Brain pericyte (primary cell): ENCODE data around the gene EZR.
"Not testable (repeated sequence)": the region's sequence is repeated elsewhere in the genome, so short reads cannot be mapped to it uniquely, and the experiment has no call there.

Source experiments
- DNase-seq: peaks from one replicate; pipeline ENCODE4 v3.0.0-alpha.2; 2012; ENCODE audit warnings: low read depth, low spot score

EZR gene

DNA sequence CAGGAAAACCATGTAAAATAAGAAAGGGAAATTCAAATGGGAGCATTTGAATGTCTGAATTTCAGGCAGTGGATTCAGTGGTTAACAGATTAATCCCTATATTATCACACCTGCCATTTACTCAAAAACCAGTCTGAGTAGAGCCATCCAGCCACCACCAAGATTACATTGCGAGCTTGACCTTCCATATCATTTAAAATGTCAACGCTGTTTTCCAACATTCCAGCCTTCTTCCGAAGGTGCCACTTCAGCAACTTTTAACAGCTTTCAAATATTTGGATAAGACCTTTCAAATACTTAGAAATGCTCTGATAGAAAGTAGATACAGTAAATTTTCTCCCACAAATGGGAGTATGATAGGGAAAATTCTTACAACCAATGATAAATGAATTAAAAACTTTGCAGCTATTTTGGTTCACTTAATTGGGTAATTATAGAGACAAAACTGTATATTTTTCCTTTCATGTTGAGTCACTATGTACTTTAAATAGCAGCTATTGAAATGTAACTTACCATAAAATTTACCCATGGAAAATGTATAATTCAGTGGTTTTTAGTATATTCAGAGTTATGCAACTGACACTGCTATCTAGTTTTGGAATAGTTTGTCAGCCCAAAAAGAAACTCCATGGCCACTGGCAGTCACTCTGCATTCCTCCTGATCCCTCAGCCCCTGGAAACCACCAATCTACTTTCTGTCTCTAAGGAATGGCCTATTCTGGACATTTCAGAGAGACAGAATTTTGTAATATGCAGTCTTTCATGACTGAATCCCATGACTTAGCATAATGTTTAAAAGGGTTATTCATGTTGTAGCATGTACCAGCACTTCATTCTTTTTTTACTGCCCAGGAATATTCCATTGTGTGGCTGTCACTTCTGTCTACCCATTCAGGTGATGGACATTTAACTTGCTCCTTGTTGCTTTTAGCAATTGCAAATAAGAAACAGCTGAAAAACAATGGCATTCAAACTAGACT lies 21.5 kb downstream of the EZR start:
- DNase-seq: no peak

DNA sequence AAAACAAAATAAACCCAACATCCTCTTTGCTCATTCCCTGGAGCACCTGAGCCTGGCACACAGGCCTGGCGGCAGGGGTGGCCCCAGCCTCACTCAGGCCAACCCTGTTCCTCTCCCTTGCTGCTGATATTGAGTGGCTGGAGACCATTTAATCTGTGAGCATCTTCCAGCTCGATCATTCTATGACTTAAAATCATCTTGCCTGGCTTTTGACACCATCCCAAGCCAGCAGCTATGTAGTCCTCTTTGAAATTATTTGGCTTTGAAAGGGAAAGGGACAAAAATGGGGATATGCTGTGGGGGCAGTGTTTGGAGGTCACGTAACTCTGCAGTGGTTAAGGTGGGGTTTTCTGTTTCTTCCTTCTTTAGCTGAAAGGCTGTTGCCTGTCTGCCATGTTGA lies 22.8 kb downstream of the EZR start:
- no peak for DNase-seq

DNA sequence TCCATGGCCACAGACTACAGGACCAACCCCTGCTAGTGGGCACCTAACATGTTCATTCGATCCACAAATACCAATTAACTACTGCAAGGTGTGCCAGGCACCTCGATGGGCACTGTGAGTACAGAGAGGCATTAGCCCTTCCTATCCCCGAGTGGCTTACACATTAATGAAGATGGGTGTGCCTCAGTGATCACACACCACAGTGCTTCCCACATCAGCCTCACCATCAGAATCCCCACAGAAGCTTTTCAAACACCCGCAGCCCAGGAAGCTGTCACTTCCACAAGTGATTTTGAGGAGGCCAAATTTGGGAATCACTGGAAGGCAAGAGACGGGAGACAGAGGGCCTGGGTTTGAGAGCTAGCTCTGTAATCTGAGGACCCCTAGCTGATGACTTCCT lies 23.7 kb downstream of the EZR start:
- DNase-seq: no peak

DNA sequence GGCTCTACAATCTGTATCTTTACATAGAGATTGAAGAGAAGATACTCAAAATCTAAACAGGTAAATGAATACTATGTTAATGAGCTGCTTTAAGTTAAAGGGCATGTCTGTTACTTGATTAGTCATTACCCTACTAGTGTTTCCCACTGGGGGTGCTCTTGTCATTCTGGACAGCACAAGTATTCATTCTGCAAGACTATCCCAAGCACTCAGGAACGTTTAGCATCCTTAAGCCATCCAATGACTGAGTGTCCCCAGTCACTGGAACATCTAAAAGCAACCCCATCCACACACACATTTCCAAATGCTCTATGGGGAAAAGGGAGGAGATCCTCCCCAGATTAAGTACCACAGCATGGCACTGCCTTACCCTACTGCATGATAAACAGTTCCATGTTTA lies 25.7 kb downstream of the EZR start:
- DNase-seq: no peak

DNA sequence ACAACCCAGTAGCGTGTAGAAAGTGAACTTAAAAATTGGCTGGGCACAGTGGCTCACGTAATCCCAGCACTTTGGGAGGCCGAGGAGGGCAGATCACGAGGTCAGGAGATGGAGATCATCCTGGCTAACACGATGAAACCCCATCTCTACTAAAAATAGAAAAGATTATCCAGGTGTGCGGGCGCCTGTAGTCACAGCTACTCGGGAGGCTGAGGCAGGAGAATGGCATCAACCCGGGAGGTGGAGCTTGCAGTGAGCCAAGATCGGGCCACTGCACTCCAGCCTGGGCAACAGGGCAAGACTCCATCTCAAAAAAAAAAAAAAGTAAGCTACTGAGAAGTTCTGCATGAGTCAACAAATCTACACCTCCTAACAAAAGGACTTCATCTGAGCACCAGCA lies 26.7 kb downstream of the EZR start:
- not testable (repeated sequence) for DNase-seq

DNA sequence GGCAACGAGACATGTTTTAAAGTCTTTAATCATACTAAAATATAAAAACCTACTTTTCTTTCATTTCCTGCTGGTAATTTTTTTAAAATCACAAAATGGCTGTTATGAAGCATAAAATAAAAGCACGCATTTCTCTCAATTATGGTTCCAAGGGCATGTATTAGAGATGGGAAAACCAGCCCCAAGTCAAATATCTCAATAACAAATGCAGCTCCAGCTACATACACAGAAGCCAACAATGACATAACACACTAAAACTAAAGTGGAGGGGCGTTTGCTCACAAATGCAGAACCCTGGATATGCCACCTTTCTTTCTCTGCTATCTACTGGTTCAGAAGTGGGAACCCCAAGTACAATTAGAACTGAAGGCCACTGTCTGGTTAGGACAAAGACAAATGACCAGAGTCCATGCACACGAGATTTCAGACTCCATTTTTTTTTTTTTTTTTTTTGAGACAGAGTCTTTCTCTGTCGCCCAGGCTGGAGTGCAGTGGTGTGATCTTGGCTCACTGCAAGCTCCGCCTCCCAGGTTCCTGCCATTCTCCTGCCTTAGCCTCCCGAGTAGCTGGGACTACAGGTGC lies 27.8 kb downstream of the EZR start:
- DNase-seq: no peak

DNA sequence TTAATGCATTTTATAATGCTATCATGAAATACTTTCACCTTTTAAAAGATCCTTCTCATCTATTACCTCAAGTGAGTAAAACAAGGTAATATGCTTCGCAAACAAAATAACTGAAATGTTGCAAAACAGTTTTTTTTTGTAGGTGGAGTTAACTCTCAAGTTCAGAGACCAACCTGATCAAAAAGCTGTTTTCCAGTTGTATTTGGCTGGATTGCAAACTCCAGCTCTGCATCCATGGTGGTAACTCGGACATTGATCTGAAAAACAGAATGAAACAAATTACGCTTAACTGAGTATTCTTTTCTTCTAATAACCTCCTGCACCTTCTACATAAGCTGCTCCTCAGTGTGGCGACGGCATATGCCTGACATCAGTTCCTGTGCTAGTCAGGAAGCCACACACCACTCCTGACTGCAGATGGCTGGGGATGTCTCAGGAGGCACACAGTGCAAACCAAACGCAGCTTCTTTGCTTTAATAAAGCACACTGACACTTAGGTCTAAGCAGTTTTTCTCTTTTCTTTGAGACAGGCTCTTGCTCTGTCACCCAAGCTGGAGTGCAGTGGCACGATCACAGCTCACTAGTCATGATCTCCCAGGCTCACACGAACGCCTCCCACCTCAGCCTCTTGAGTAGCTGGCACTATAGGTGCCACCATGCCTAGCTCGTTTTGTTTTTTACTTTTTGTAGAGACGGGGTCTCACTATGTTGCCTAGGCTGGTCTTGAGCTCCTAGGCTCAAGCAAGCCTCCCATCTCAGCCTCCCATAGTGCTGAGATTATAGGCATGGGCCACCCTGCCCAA lies 29.9 kb downstream of the EZR start:
- DNase-seq: no peak

DNA sequence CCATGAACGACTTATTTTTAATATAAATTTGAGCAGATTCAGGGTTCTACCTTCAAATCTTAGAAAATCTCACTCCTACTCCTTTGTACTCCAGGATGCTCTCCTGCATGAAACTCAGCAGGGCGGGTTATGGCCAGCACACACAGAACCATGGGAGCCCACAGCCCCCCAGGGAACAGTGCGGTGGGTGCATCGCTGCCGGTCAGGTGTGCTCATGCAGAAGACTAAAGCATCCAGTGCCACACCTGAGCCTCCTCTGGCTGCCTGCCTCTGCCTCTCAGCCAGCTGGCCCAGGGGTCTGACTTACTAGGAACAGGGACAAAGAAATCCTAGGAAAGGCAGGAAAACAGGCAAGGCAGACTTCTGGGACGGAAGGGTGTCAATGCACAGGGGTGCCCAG lies 31.8 kb downstream of the EZR start:
- DNase-seq: no peak

DNA sequence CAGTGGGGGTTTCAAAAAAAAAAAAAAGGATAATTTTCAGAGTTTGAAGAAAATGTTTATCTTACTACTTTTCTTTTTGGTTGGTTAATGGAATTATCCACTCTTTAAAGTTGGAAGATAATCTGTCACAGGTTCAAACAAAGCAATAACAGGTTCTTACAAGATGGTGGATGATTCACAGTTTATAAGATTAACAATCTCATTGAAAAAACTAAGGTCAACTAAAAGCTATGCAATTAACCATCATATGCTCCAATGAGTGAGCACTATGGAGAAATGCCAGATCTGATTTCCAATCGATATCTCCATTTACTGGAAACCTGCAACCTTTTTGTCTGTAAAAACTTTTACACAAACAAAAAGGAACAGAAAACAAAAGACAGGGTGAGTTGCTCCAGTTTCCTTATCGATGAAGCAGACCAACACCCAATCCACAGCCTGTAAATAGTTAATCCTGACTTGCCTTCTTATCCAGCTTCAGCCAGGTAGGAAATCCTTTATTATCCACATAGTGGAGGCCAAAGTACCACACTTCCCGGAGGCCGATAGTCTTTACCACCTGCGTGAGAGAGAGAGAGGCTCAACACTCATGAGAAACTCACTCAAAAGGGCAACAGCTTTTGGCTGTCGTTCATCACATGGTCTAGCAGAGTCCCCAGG lies 32.4 kb downstream of the EZR start:
- no peak for DNase-seq

DNA sequence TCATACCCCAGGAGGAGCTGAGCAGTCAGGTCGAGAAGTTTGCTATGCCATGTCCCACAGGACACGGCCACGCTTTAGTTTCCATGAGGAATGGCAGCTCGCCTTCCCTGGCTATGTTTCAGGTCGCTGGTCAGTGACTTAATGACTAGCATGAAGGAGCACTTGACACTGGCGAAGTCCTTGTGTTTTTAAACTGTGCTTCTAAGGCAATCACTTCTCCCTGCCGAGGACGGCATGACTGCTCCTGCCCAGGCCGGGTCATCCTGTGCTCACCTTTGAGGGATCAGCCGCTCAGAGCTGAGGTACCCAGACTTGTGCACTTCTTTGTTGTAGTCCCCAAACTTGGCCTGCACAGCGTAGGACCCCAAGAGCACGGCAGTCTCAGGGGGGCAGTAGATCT lies 34.1 kb downstream of the EZR start:
- DNase-seq: no peak

DNA sequence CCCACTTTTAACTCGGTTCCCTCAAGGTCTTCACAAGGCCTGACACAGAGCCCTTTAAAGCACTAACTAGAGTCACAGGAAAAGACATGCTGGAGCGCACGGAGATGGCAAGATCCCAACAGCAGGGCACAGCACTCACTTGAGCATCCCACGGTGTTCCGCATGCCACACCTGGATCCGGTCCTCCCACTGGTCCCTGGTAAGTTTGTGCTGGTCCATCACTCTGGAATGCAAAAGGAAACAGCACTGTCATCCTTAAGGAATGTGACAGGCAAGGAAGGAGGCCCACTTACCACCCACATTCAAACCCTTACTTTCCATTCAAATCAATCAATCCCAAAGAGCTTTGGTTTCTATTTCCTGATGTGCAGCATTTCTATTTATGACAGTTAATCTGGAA lies 34.7 kb downstream of the EZR start:
- no peak for DNase-seq

DNA sequence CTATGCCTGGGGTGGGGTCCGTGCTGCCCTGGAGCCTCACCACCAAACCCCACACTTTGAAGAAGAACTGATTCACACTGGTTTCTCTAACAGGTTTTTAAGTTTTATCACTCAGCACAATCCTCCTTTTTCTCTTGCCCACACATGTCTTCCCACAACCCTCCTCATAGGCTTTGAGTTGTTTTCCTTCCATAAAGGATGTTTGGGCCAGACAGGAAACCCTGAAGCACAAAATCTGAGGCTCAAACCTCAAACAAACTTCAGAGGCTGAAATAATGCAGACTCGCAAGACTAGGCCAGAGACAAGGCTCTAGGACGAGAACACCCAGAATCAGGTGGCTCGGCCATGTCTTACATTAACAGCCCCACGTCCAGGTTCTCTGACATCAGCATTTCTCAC lies 35.3 kb downstream of the EZR start:
- no peak for DNase-seq

DNA sequence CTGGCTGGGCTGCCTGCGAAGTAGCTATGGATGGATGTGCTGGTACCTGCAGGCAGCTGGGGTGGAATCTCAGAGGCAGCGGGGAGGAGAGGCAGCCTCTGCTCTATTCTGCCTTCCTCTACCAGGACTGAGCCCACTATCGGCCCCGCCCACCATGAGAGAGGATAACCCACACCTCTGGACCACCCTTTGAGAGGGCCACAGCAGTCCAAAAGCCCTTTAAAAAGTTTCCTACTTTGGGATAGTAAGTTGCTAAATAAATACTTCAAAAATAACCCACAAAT lies 36.1 kb downstream of the EZR start:
- DNase-seq: no peak

DNA sequence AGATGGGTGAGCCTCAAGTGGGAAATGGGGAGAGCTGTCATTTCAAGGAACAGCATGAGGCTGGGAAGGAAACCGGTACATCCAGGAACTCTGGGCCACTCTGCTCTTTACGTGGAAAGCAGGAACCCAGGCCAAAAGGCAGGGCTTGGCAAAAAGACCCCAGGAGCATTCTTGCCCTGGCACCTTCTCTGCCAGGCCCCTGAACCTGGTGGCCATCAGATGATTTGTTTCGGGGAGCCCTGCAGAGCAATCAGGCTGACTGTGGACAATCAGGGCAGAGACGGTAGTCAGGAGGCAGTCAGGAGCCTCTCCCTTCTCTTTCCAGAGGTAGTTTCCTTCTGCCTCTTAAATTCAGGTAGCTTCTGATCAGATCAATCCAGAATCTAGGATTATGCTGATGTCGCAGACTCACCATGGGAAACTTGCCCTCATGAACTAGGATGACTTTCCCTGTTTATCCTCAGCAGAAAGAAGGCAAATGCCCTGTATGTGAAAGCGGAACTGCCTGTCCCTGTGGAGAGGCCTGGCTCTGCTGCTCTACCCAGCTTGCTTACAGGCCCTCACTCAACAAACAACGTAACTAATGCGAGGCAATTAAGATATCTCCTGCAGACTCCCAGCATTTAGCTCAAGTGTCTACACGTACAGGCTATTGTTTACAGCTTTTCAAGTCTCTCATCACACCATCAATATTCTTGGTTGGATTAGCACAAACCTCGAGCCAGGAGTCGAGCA lies 36.6 kb downstream of the EZR start:
- DNase-seq: no peak

DNA sequence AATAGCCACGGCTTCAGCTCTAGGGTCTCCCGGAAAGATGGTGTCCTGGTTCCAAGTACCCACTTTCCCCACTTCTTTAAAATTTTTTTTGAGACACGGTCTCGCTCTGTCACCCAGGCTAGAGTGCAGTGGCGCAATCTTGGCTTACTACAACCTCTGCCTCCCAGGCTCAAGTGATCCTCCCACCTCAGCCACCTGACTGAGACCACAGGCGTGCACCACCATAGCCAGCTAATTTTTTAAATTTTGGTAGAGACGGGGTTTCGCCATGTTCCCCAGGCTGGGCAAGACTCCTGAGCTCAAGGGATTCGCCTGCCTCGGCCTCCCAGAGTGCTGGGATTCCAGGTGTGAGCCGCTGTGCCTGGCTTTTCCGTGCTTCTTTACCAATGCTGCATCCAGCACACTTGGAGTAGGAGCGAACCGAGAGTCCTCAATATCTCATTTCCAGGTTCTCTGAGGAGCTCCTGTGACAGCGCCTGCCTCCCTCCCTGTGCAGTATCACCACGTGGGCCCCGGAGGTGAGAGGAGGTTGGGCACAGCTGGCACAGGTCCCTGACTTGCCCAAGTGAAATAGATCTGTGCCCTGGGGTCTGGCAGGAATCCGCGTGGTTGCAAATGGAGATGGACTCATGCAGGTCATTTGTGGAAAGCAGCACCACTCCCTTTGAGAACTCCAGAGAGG lies 37.3 kb downstream of the EZR start:
- DNase-seq: no peak

DNA sequence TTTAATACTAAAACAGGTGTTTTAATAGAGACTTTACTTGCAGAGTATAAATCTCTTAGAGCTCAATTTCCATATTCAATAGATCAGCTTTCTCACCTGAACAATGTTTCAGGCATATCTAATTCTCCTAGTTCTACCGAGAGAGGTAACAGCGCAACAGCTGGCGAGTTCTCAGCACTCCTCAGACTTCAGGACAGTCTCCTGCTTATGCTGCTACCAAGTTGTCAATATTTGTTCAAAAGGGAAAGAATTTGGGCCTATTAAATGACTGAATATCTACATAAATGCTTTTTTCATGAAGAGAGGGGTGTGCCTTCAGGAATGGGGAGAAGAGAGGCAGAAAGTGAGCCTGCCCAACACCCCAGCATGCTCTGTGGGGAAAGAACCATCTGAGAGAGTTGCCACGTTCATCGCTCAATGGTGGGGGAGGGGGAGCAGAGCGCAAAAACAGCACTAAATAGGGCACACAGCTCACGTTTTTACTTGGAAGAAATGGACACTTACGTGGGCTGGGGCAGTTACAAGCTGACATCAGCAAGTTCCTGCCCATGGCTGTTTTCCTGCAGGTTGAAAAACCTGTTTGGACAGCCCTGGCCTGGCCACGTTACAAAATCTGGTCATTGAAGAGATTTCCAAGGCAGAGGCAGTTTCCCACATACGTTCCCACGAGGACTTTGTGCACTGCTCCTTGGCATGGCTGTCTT lies 38.0 kb downstream of the EZR start:
- no peak for DNase-seq

DNA sequence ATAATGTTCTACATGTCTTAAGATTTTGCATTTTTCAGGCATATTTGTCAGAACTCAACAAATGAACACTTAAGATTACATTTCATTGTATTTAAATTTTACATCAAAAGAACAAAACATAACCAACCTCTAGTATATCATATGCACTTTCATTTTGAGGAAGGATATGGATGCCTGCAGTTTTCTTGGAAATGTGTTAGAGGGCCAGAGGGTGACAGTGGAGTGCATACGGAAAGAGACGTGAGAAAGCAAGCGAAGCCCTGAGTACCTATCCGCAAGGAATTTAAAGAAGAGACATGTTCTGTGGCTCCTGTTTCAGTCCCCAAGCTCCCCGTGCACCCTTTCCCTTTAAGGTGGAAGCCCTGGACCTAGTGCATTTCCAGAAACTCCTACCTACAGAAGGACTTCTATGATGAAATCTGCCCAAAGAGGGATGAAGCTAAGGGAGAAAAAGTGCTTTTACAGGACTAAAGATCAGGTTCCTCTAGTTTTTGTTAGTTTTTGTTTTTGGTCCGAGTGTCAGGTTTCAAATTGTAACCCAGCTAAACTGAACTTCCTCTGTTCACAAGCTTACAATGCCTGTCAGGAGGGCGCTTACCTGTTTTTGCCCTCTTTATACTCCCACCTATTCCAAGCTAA lies 38.8 kb downstream of the EZR start:
- no peak for DNase-seq

DNA sequence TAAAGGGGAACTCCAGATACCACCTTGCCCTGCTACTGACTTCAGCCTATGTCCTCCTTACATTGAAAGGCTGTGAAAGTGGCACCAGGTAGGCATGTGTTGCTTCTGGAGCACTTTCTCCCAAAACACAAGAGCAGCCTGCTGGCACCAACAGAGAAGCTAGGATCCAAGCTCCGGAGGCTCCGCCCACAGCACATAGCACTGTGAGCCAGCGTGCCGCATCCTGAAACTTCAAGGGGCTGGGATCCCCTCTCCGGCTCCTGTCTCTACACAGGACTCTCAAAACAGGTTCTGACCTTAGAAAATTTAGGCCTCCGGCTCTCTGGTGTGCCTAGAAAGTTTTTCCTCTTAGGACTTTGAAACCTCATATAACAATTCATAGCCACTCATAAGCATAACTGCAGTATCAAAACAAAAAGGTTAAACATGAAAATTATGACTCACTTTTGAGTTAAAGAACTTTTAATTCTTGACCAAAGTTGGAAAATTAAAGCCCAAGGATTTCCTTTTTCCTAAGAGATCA lies 41.1 kb downstream of the EZR start:
- no peak for DNase-seq

DNA sequence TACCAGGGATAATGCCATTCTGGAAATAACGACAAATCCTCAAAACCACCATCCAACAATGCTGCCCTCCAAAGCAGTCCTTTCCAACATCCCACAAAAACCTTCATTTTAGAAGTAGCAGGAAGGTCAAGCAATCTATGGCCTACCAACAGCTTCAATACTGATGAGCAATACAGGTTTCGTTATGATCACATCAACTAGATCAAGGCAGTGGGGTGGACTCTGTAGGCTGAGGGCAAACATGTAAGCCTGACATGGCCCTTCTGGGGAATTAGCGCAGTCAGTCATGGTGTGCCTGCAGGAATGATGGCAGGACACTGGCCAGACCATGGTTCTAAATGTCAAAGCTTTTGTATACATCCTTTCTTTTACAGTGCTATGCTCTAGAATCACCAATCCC lies 41.7 kb downstream of the EZR start:
- no peak for DNase-seq

DNA sequence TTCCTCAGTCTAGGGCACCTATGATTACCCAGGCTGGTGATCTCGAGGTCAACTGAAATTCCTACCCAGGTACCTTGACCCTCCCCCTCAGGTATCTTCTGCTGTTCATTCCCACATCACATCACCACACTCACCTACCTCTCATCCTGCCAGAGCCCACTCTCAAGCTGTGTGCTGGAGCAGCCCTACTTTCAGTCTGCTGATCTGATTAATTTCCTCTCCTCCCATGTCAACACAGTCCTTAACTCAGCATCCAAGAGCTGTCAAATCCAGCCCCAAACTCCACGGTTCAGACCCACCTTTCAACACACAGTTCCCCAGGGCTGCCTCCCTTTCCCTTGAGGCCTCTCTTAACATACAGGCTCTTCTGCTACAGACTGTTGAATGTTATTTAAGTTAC lies 42.4 kb downstream of the EZR start:
- DNase-seq: no peak
